PC-9 (cell line): ENCODE results near the gene STK10.

Experiments
- EZH2 ChIP-seq: fragments of 200-600 bp; sonication (generic); IDR thresholded peaks from 2 replicates; pipeline ENCODE4 v1.8.0; 2017; ENCODE audit warnings: antibody characterized with exemption, low read depth
- TF ChIP-seq, protein P1 (sequence below): fragments of 200-600 bp; sonication (generic); conservative IDR thresholded peaks from 2 replicates; pipeline ENCODE4 v1.6.1; 2017; ENCODE audit warnings: mixed run types, antibody characterized with exemption, mild to moderate bottlenecking, moderate library complexity

DNA sequence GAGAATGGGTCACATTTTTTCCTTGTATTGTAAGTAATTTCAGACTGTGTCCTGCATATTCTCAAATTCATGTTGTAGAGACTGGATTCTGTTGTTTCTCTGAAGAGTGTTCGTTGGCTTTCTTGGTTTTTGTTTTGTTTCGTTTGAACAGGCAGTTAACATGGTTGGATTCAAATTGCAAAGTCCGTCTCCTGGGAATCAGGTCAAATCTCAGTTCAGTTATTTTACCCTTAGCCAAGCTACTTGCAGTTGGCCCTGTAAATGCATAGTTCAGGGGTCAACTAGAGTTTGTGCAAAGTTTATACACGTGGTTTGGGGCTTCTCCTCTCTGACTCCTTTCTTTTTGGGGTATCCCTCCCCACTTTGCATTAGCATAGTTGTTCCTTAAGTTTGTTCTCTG lies 159.9 kb downstream of the STK10 start:
- TF ChIP-seq, protein P1, sequence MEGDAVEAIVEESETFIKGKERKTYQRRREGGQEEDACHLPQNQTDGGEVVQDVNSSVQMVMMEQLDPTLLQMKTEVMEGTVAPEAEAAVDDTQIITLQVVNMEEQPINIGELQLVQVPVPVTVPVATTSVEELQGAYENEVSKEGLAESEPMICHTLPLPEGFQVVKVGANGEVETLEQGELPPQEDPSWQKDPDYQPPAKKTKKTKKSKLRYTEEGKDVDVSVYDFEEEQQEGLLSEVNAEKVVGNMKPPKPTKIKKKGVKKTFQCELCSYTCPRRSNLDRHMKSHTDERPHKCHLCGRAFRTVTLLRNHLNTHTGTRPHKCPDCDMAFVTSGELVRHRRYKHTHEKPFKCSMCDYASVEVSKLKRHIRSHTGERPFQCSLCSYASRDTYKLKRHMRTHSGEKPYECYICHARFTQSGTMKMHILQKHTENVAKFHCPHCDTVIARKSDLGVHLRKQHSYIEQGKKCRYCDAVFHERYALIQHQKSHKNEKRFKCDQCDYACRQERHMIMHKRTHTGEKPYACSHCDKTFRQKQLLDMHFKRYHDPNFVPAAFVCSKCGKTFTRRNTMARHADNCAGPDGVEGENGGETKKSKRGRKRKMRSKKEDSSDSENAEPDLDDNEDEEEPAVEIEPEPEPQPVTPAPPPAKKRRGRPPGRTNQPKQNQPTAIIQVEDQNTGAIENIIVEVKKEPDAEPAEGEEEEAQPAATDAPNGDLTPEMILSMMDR = no peak
- TF ChIP-seq EZH2 = no peak
